Amniotic epithelial cell (primary cell): ENCODE results near the gene CHM.
A peak's percentile ranks its signal among the peaks of the same experiment; 100 is the strongest.
"Not testable (repeated sequence)": the region's sequence is repeated elsewhere in the genome, so short reads cannot be mapped to it uniquely, and the experiment has no call there.

Experiments used
- DNase-seq: peaks from one replicate; pipeline ENCODE4 v3.0.0-alpha.2; 2010; ENCODE audit warnings: low read depth

CHM gene

DNA sequence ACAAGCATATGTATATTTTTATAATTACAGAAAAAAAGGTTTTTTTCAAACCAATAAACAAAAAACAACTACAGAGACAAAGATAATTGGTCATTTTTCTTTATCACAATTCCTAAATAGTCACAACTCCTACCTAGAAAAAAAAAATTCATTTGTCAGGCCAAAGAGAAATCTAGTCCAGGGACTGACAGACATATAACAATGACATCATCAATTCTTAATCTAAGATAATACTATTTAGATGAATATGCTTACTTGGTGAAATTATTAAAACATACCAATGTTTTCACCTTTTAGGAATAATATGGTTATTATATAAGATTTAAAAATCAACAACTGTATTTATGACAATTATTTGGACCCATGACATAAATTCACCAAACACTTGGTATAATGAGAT, 48.4 kb downstream of the CHM start:
- no peak for DNase-seq

DNA sequence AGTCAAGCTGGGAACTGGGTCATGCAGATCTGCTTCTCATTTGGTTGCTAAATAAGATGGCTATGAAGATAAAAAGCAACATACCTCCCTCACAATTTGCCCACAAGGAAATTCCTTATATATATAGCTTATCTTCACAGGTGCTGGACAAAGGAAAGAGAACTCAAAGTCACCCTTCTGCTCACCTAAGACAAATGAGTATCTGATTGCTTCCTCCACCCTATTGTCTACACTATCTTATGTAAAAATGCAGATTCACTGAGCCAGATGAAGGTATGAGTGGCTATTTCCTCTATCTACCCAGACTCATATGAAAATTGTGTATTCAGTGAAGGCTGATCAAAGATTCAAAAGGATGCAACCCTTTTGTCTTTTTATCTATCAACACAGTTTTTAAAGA, 50.8 kb downstream of the CHM start:
- no peak for DNase-seq

DNA sequence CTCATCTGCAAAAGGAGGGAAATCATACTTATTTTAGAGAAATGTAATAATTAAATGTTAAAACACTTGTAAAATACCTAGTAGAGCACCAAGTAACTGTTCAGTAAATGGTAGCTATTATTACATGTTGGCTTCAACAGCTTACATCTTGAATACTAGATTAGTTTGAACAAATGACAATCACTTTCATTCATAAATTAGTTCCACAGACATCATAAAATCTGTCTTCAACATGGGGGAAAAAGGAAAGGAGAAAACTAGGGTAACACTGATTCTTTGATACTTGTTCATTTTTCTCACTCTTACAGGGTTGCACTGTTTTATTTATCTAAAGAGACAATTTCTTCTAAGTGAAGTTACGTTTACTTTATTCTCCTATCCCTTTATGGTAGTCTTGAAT, 51.7 kb downstream of the CHM start:
- DNase-seq = no peak

DNA sequence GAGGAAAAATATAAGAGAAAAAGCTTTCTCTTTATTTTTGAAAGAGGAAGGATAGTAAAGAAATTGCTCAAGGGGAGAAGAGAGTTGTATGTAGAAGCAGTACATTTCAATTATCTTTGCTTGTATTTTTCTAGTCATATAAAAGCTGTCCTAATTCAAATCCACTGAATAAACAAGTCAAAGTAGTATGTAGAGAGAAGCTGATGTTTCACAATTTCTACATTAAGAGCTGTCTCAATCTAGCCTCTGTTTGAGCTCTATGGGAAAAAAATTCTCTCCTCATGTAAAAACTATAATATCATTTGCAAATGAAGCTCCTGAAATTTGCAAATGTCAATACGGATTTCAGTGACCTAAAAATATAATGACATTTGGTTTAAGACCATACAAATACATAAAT, 52.6 kb downstream of the CHM start:
- DNase-seq = peak; percentile 40

DNA sequence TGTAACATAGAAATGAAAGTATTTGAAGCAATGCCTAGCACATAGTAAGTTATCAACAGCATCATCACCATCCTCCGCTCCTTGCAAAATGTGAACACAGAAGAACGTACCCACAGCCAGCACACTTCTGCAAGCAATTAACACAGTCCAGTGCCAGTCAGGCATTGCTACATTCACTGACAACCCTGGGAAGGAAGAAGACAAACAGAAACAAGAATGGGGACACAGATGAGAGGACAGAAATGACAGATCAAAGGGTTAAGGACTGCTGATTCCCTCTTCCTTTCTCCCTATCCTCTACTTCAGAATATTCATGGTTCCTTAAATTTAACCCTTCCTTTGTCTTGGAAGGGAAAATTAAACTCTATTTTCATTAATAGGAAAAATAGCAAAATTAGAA, 53.1 kb downstream of the CHM start:
- DNase-seq = no peak

DNA sequence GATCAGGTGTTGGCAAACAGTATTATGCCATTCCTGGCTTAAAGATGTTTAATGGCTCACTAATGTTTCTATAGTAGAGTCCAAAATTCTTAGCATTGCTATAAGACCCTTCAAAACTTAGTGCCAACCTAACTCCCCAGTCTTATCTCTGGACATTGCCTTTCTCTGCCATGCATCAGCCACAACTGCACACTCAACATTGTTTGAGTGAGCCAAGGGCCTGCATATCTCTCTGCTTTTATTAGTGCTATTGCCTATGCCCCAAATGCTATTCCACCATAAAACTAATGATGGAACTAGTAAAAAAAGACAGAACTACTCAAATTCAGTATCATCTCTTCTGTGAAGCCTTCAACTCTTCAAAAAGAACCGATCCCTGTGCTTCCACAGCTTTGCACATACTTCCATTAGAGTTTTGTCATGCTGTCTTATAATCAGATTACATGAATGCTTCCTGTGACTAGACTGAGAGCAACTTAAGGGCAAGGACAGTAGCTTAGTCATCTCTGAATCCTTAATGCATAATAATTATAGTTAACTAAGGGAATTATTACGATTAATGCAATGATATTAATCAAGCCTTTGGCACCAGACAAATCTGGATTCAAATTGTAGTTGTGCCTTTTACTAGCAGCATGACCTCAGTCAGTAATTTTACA, 53.7 kb downstream of the CHM start:
- DNase-seq = no peak

DNA sequence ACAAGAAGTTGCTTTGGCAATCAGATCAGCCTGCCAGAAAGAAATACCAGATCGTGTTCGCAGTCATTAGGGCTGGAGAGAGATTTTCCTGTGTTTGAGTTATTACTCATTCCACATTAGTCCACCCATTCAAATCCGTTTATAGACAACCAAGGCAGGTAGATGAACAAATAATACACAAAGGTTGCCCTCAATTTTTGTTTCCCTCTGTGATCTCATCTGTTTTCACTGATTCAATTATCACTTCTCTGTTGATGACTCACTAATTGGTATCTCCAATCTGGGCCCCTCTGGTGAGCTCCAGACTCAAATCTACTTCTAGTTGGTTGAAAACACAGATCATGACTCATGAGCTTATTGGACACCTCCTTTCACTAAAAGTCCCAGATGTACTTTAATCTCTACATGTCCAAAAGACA, 54.5 kb downstream of the CHM start:
- DNase-seq = peak; percentile 49

DNA sequence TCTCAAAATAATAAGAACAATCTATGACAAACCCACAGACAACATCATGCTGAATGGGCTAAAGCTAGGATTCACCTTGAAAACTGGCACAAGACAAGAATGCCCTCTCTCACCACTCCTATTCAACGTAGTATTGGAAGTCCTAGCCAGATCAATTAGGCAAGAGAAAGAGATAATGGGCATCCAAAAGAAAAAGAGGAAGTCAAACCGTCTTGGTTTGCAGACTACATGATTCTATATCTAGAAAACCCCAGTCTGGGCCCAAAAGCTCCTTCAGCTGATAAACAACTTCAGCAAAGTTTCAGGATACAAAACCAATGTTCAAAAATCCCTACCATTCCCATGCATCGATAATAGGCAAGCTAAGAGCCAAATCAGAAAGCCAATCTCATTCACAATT, 59.0 kb downstream of the CHM start:
- DNase-seq = no peak

DNA sequence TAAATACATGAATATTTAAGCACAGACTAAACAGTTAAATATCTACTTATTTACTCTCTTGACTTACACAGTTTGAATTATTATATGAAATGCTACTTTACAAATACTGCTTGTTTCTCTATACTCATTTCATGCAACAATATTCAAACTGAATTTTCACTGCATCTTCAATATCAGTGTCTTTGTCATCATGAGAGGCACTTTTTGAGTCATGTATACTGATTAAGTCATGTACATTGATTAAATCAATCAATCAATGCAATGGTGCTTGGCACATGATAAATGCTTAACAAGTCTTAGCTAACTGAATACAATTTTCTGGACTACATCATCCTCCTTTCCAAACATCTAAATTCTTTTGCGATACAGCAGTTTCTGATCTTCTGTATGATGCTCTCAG, 67.1 kb downstream of the CHM start:
- DNase-seq = no peak

DNA sequence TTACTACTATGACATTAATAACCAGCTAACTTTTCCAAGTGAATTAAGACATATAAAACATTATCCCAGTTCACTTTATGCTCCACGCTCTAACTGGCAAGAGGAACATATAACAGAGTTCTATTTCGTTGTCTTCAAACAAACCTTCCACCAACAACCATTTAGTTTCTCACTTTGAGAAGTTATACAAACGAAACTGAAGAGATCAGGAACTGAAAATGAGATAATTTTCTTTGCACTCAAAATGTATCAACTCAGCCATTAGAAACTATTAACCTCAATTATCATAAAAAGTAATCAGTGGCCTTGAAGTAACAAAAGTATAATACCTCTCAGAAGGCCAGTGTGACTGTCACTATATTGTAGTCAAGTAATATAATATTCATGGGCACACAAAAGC, 70.1 kb downstream of the CHM start:
- no peak for DNase-seq

DNA sequence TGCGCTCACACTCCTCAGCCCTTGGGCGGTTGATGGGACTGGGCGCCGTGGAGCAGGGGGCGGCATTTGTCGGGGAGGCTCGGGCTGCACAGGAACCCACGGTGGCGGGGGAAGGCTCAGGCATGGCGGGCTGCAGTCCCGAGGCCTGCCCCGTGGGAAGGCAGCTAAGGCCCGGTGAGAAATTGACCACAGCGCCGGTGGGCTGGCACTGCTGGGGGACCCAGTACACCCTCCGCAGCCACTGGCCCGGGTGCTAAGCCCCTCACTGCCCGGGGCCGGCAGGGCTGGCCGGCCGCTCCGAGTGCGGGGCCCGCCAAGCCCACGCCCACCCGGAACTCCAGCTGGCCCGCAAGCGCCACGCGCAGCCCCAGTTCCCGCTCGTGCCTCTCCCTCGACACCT, 75.0 kb downstream of the CHM start:
- DNase-seq = not testable (repeated sequence)

DNA sequence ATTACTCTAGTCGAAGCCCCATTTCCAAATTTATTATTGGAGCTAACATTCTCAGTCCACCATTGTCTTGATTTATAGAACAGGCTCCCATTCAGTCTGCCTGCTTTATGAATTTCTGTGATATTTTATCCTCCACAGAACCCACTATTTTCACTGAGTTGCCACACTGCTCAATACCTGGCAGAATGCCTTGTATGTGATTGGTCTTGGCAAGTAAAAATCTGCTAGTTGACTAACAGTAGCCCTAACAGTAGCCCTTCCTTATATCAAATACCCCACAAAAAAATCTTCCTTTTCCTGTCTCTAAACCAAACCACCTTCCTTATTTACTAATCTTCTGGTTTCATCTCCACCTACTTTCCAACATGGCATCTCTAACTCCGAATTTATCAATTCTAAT, 82.6 kb downstream of the CHM start:
- no peak for DNase-seq

DNA sequence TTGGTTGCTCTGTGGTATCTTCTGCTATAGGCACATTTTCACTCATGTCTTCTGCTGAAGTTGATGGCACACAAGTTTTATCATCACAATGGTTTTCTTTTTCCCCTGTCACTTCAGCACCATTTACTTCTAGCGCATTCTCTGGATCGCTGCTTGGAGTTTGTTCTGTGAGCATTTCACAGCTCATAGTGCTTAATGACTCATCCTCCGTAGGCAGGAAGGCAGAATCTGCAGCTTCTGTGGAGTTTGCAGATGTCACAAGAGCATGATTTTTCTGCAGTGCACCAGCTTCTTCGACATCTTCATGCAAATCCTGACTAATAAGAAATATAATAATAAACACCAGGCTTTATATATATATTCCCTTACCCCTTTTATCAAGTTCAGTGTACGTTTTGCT, 83.6 kb downstream of the CHM start:
- peak; percentile 72 for DNase-seq

DNA sequence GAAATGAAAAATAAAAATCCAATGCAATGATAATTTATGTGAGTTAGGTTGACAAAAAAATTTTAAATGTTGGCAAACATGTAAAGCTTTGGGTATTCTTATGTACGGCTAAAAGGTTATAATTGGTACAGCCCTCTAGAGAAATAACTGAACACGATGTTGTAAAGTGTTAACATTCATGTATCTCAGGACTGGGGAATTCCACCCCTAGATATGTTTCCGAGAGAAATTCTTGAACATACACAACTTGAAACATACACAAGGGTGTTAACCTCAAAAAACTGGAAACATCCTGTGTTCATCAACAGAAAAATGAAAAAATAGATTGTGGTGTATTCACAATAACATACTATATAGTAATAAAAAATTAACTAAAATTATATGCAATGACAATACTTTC, 91.8 kb downstream of the CHM start:
- no peak for DNase-seq

DNA sequence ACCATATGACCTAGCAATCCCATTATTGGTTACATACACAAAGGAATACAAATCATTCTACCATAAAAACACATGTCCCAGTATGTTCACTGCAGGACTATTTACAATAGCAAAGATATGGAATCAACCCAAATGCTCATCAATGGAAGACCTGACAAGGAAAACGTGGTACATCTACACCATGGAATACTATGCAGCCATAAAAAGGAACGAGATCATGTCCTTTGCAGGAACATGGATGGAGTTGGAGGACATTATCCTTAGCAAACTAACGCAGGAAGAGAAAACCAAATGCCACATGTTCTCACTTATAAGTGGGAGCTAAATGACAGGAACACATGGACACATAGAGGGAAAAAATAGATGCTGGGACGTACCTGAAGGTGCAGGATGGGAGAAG, 102.6 kb downstream of the CHM start:
- not testable (repeated sequence) for DNase-seq

DNA sequence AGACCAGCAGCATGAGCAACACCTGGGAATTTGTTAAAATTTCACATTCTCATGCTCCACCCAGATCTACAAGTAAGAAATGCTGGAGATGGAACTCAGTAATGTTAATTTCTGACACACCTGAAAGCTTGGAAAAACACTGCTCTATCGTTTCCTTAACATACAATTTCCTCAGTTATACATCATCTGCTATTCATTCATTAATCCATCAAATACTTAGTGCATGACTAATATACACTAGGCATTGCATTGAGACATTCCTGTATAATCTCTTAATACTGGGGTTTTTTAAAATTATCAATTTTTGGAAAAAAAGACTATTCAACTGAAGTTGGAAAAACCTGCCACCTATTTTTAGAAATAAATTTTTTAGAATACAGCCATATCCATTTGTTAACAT, 106.1 kb downstream of the CHM start:
- no peak for DNase-seq

DNA sequence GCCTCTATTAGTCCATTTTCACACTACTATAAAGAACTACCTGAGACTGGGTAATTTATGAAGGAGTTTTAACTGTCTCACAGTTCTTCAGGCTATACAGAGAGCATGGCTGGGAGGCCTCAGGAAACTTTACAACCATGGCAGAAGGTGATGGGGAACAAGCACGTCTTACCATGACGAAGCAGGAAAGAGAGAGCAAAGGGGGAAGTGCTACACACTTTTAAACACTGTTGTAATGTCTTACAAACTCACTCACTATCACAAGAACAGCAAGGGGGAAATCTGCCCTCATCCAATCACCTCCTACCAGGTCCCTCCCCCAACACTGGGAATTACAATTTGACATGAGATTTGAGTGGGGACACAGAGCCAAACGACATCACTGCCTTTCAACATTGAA, 107.4 kb downstream of the CHM start:
- not testable (repeated sequence) for DNase-seq

DNA sequence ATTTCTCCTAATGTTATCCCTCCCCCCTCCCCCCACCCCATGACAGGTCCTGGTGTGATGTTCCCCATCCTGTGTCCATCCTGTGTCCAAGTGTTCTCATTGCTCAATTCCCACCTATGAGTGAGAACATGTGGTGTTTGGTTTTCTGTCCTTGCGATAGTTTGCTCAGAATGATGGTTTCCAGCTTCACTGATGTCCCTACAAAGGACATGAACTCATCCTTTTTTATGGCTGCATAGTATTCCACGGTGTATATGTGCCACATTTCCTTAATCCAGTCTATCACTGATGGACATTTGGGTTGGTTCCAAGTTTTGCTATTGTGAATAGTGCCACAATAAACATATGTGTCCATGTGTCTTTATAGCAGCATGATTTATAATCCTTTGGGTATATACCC, 113.0 kb downstream of the CHM start:
- DNase-seq = not testable (repeated sequence)

DNA sequence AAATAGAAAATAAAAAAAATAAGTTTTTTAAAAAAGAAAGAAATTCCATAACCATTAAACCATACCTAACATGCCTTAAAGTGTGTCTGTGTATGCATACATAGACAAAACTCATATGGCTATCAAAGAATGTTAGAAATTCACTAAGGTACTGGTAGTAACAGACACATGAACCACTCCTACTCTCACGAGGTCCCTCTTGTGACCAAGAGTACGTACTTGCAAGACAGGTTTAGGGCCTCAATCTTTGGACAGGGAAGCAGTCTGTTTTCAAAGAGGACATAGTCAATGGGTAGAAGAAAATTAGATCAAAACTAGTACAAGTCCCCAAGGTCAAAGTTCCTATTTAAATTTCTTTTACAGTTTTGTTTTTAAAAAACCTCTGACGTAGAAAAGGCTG, 117.3 kb downstream of the CHM start:
- DNase-seq = no peak

DNA sequence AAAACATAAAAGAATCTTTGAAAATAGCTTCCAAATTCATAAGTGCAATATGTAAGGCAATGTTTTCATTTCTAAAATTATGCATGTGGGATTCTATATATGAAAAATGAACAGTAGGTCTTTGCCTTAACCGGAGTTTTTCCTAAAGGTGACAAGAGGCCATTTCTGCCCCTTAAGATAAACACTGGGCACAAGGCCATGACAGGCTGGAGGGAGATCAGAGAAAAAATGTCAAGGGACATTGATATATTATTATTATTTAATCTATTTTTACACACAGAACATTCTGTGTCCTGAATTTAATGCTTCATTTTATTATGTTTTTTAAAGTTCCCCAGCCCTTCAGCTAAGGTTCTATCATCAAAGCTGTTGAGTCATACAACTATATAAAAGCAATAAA, 118.8 kb downstream of the CHM start:
- DNase-seq = no peak

DNA sequence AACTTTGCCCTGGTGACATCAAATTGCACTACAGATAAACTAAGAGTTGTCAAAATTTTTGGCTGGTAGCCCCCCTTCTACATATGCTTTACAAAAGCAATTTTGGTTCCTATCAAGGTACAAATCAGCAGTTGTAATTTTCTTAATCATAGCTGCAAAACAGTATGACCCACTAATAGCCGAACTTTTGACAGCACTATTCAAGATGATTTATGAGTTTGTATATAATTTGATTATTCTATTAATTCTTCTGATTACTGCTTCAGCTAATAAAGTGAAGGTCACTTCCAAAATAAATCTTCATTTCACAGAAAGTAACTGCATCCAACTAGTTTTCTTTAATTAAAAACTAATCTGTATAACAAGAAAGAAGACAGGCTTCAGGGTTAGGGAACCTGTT, 119.6 kb downstream of the CHM start:
- no peak for DNase-seq

DNA sequence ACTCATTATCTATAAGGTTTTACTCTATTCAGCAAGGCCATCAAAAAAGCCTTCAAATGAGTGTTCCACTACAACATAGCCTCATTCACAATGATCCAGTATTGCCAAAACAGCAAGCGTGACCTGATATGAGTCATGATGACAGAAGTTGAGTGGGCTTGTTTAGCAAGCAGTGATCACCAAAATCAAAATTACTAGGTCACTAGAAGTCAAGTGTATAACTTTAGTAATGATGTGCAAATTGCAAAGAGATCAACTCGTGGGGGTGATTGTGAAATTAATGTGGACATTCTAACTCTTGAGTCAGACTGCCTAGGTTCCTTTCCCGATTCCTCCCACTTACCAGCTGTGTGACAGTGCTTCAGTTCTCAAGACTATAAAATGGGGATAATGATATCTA, 124.5 kb downstream of the CHM start:
- peak; percentile 52 for DNase-seq

DNA sequence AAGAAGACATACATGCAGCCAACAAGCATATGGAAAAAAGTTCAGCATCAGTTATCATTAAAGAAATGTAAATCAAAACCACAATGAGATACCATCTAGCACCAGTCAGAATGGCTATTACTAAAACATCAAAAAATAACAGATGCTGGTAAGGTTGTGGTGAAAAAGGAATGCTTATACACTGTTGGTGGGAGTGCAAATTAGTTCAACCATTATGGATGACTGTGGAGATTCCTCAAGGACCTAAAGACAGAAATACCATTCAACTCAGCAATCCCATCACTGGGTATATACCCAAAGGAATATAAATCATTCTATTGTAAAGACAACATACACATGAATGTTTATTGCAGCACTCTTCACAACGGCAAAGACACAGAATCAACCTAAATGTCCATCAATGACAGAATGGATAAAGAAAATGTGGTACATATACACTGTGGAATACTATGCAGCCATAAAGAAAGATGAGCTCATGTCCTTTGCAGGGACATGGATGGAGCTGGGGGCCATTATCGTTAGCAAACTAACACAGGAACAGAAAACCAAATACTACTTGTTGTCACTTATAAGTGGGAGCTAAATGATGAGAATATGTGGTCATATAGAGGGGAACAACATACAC, 130.6 kb downstream of the CHM start:
- DNase-seq = not testable (repeated sequence)

DNA sequence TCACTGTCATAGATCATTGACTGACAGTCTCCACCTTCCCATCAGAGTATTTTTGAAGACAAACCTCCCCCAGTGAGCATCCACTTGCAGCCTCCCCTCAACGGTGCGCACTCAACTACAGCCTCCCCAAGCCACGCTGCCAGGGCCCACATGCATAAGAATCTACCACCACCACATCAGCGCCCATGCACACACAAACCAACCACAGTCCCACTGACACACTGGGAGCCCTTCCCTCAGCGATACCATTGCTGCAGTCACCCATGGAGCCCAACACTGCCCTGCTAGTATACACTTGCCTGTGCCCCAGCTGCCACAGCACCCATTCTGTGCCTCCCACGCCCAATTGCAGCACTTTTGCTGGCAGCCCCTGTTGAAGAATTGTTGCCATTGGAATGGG, 132.9 kb downstream of the CHM start:
- no peak for DNase-seq
